Natural killer cell (primary cell): ENCODE data around the gene WEE1. TPM values are rescaled to one million over a fixed set of nuclear protein-coding genes. Genes with fewer than 3 reads are reported as not detected.

ENCODE experiments used
- ATAC-seq, 3 donors: fragments of 150-1000 bp in 2 of 3; fragments of 200-7000 bp in 1 of 3; cut with Tn5 transposase; 1 replicate in 1 of 3; 2 replicates in 2 of 3; pipeline ENCODE4 v1.10.0; 2021; ENCODE audit warnings: mild to moderate bottlenecking in 2 of 3, moderate library complexity in 2 of 3
- DNase-seq, 2 donors: peaks; one replicate each; pipeline versions ENCODE4 v3.0.0 to v3.0.0-alpha.2; 2013 to 2021; ENCODE audit warnings: mixed read lengths in 1 of 2
- H3K27ac ChIP-seq: one replicate; pipeline ENCODE4 v1.5.1; 2013; ENCODE audit warnings: mild to moderate bottlenecking, low read length
- H3K27me3 ChIP-seq: one replicate; pipeline ENCODE4 v1.6.1; 2013; ENCODE audit warnings: low read length; ENCODE audit not compliant: control insufficient read depth, insufficient read depth
- H3K36me3 ChIP-seq: one replicate; pipeline ENCODE4 v1.6.1; 2013; ENCODE audit warnings: low read length; ENCODE audit not compliant: control insufficient read depth, insufficient read depth
- H3K4me1 ChIP-seq: one replicate; pipeline ENCODE4 v1.6.1; 2013; ENCODE audit warnings: low read length; ENCODE audit not compliant: control insufficient read depth, insufficient read depth
- H3K4me3 ChIP-seq: one replicate; pipeline ENCODE4 v1.5.1; 2013; ENCODE audit warnings: low read length
- H3K9me3 ChIP-seq: one replicate; pipeline ENCODE4 v1.6.1; 2013; ENCODE audit warnings: low read length; ENCODE audit not compliant: control insufficient read depth, insufficient read depth
- H3K27ac Mint-ChIP-seq, 2 donors: one replicate each; pipeline ENCODE4 v1.8.0; 2022; ENCODE audit warnings: mild to moderate bottlenecking in 2 of 2, mixed read lengths in 2 of 2, moderate library complexity in 1 of 2
- H3K27me3 Mint-ChIP-seq, 2 donors: one replicate each; pipeline ENCODE4 v1.8.0; 2022; ENCODE audit warnings: low read depth in 2 of 2, mixed read lengths in 2 of 2
- H3K36me3 Mint-ChIP-seq: one replicate; pipeline ENCODE4 v1.8.0; 2022; ENCODE audit warnings: mixed read lengths
- H3K4me1 Mint-ChIP-seq, 2 donors: one replicate each; pipeline ENCODE4 v1.8.0; 2022; ENCODE audit warnings: mixed read lengths in 2 of 2
- H3K4me3 Mint-ChIP-seq: one replicate; pipeline ENCODE4 v1.8.0; 2022; ENCODE audit warnings: mild to moderate bottlenecking, moderate library complexity, mixed read lengths
- H3K9me3 Mint-ChIP-seq, 2 donors: one replicate each; pipeline ENCODE4 v1.8.0; 2022; ENCODE audit warnings: mixed read lengths in 2 of 2
- WGBS: methylation state at CpG from one replicate; pipeline ENCODE4 v1.1.7; 2013; ENCODE audit warnings: missing lambda C conversion rate; ENCODE audit not compliant: insufficient coverage; 5-methylcytosine and 5-hydroxymethylcytosine counted together
- intact Hi-C: fragments of 100-400 bp; cut with micrococcal nuclease; formaldehyde crosslinking; loops from one replicate; pipeline ENCODE4 v1.14.2; 2022
- total RNA-seq, 4 donors: library from RNA; stranded (reverse); fragments of 120-200 nt in 1 of 4; gene quantifications; one replicate each; pipeline versions ENCODE4 v1.2.3 to v1.2.4, GENCODE V29; 2013 to 2022
- TF ChIP-seq, protein P1 (sequence below): fragments of 200-600 bp; IDR thresholded peaks from one replicate; pipeline ENCODE4 v1.8.0; 2022; ENCODE audit warnings: antibody characterized with exemption

The WEE1 gene
- total RNA-seq, 3 donors from 2014 or later (not counting 1 experiment from before 2014, with no cell fraction given): 17.1 to 20.8 (median 19.0) TPM

- H3K27me3 ChIP-seq: no peaks in the 10 kb centered on the region
- no peaks in the 10 kb centered on the region for H3K27me3 Mint-ChIP-seq
- intact Hi-C loops: no loop called here
- ATAC-seq (no peak), DNase-seq (no peak)
- no peaks in the 10 kb centered on the region for H3K36me3 ChIP-seq
- H3K9me3 Mint-ChIP-seq: peaks cover 8 to 12% of the 10 kb centered on the region in 2 donors
- H3K27ac Mint-ChIP-seq: no peak overlapping the region
- no peaks in the 10 kb centered on the region for H3K4me1 ChIP-seq
- H3K4me1 Mint-ChIP-seq: no peaks in the 10 kb centered on the region
- no peaks in the 10 kb centered on the region for H3K9me3 ChIP-seq
- no peak overlapping the region for H3K4me3 Mint-ChIP-seq
- TF ChIP-seq, protein P1, sequence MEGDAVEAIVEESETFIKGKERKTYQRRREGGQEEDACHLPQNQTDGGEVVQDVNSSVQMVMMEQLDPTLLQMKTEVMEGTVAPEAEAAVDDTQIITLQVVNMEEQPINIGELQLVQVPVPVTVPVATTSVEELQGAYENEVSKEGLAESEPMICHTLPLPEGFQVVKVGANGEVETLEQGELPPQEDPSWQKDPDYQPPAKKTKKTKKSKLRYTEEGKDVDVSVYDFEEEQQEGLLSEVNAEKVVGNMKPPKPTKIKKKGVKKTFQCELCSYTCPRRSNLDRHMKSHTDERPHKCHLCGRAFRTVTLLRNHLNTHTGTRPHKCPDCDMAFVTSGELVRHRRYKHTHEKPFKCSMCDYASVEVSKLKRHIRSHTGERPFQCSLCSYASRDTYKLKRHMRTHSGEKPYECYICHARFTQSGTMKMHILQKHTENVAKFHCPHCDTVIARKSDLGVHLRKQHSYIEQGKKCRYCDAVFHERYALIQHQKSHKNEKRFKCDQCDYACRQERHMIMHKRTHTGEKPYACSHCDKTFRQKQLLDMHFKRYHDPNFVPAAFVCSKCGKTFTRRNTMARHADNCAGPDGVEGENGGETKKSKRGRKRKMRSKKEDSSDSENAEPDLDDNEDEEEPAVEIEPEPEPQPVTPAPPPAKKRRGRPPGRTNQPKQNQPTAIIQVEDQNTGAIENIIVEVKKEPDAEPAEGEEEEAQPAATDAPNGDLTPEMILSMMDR: no peak
- no peak overlapping the region for H3K27ac ChIP-seq
- peaks cover 21% of the 10 kb centered on the region for H3K36me3 Mint-ChIP-seq
- H3K4me3 ChIP-seq: no peak overlapping the region
Observed at GRCh38 chr11:9562716-9563115, 10.8 kb upstream of the WEE1 start.

- no peak for DNase-seq
- H3K4me3 ChIP-seq: no peak overlapping the region
- no peak for ATAC-seq
- 100% methylated on average over 1 of the region's 1 CpG for WGBS
- TF ChIP-seq, protein P1: no peak
- Mint-ChIP-seq H3K36me3 (peaks cover 21% of the 10 kb centered on the region), H3K27me3 (no peaks in the 10 kb centered on the region), H3K27ac (no peak overlapping the region), H3K4me3 (no peak overlapping the region), H3K9me3 (peaks cover 8 to 12% of the 10 kb centered on the region in 2 donors), H3K4me1 (no peaks in the 10 kb centered on the region)
- H3K27me3 ChIP-seq: no peaks in the 10 kb centered on the region
- no peaks in the 10 kb centered on the region for H3K4me1 ChIP-seq
- no peaks in the 10 kb centered on the region for H3K9me3 ChIP-seq
- no peak overlapping the region for H3K27ac ChIP-seq
- H3K36me3 ChIP-seq: no peaks in the 10 kb centered on the region
- intact Hi-C loops: no loop called here
Observed at GRCh38 chr11:9563196-9563730, 10.2 kb upstream of the WEE1 start.

GRCh38 chr11:9565822-9566560, 7.5 kb upstream of the WEE1 start:
- H3K36me3 Mint-ChIP-seq: peaks cover 11% of the 10 kb centered on the region
- H3K36me3 ChIP-seq: no peaks in the 10 kb centered on the region
- no peaks in the 10 kb centered on the region for H3K4me1 Mint-ChIP-seq
- 50% methylated on average over 7 of the region's 7 CpGs for WGBS
- H3K4me3 ChIP-seq: no peak overlapping the region
- ATAC-seq: peak in 2 of 3 donors; percentile 20 to 36
- peak in 1 of 2 donors; percentile 62 for DNase-seq
- no peaks in the 10 kb centered on the region for H3K9me3 ChIP-seq
- H3K9me3 Mint-ChIP-seq: peaks cover 4 to 5% of the 10 kb centered on the region in 2 donors
- no peak overlapping the region for H3K27ac ChIP-seq
- H3K27ac Mint-ChIP-seq: no peak overlapping the region
- no peaks in the 10 kb centered on the region for H3K4me1 ChIP-seq
- TF ChIP-seq, protein P1: no peak
- H3K27me3 ChIP-seq: no peaks in the 10 kb centered on the region
- intact Hi-C loops: no loop called here
- no peaks in the 10 kb centered on the region for H3K27me3 Mint-ChIP-seq
- no peak overlapping the region for H3K4me3 Mint-ChIP-seq
